Stomach (tissue), 4 donors: ENCODE results near the gene NEK10.

Source experiments
- CTCF ChIP-seq, 7 experiments: fragments of 450-650 bp in 4 of 7; fragments of 200-600 bp in 3 of 7; sonication (generic) in 3 of 7; IDR thresholded peaks; one replicate each; pipeline ENCODE4 v1.5.1; 2016 to 2019; ENCODE audit warnings: antibody characterized with exemption in 7 of 7, control low read depth in 2 of 7, mild to moderate bottlenecking in 1 of 7
- EP300 ChIP-seq: sonication (generic); formaldehyde crosslinking; IDR thresholded peaks from one replicate; pipeline ENCODE4 v1.6.1; 2017; ENCODE audit warnings: antibody characterized with exemption
- POLR2A ChIP-seq, 4 donors: fragments of 450-650 bp; IDR thresholded peaks; one replicate each; pipeline ENCODE4 v1.6.1; 2016; ENCODE audit warnings: antibody characterized with exemption in 4 of 4, control low read depth in 2 of 4, mild to moderate bottlenecking in 1 of 4, moderate library complexity in 1 of 4
- POLR2AphosphoS5 ChIP-seq, 3 donors: sonication (generic); formaldehyde crosslinking; IDR thresholded peaks; one replicate each; pipeline ENCODE4 v1.6.1; 2016; ENCODE audit warnings: antibody characterized with exemption in 3 of 3

- no peak for TF ChIP-seq CTCF (IDR thresholded peaks at IDR 0.05)
- TF ChIP-seq POLR2AphosphoS5 (IDR thresholded peaks at IDR 0.05): no peak
- TF ChIP-seq POLR2A (IDR thresholded peaks at IDR 0.05): no peak
- no peak for TF ChIP-seq EP300
These were observed 129.2 kb downstream of the NEK10 start for GRCh38 chr3:27239951-27240350.
